ENCODE measurements around the gene ZNF234.
A peak's percentile ranks its signal among the peaks of the same experiment; 100 is the strongest.
"Not testable (repeated sequence)": the region's sequence is repeated elsewhere in the genome, so short reads cannot be mapped to it uniquely, and the experiment has no call there.

Gene ZNF234

GRCh38 chr19:44190020-44190419 is 48.7 kb downstream of the ZNF234 start:
- no peak for DNase-seq

DNA sequence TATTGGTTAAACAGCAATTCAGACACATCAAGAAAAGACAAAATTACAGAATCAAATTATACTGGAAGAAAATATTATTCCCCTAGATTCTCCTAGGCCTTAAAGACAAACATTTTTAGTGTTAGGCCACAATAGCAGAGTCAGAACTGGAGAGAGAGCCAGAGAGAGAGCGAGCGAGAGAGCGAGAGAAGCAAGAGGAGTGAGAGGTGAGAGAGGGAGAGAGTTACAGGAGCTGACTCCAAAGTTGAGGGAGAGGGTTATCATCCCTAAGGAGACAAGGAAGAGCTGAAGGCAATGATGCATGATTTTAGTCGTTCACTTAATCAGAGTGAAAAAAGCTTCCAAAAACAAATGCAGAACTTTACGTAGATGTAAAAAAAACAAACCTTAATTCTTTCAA is 50.8 kb downstream of the ZNF234 start:
- no peak for DNase-seq

- DNase-seq, result no peak
Measured at GRCh38 chr19:44196772-44197171, 55.4 kb downstream of the ZNF234 start.

- no peak for DNase-seq
Measured at GRCh38 chr19:44202470-44202869, 61.1 kb downstream of the ZNF234 start.

GRCh38 chr19:44202974-44203373 is 61.6 kb downstream of the ZNF234 start:
- DNase-seq, result no peak

- DNase-seq, result not testable (repeated sequence)
Measured at GRCh38 chr19:44203877-44204276, 62.5 kb downstream of the ZNF234 start.

DNA sequence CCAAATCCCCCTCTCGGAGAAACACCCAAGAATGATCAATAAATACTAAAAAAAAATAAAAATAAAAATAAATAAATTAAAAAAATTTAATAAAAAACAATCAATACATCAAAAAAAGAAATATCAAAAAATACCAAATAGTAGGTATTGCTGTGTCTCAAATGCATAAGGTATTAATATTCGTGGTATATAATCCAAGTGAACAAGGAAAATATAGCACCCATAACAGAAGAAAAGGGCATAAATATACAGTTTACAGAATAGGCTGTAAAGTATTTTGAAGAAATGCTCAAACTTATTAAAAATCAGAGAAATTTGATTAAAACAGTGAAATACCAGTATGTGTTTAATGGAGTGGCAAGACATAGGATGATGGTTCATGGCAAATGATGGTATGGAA is 63.4 kb downstream of the ZNF234 start:
- no peak for DNase-seq

- peak; percentile 82 for DNase-seq
Measured at GRCh38 chr19:44207126-44207803, 65.9 kb downstream of the ZNF234 start.
